Activated CD4-positive, alpha-beta memory T cell treated with anti-CD3 and anti-CD28 coated beads for 36 hours (primary cell): ENCODE results near the gene CABLES2. TPM values are rescaled to one million over a fixed set of nuclear protein-coding genes. Genes with fewer than 3 reads are reported as not detected.

Experiments
- CTCF ChIA-PET: fragments of 350-600 bp; sonication (Branson Sonifier 250); formaldehyde crosslinking; loops from one replicate; lab custom pipeline; 2021; ENCODE audit warnings: antibody characterized with exemption, inconsistent platforms; lab: Charles Lee
- POLR2A ChIA-PET: fragments of 350-600 bp; sonication (Branson Sonifier 250); formaldehyde crosslinking; loops from one replicate; lab custom pipeline; 2021; ENCODE audit warnings: antibody characterized with exemption; lab: Charles Lee
- DNase-seq: peaks from one replicate; pipeline ENCODE4 v3.0.0-alpha.2; 2020
- H3K27ac Mint-ChIP-seq: one replicate; pipeline ENCODE4 v1.8.0; 2021; ENCODE audit warnings: mixed read lengths
- H3K27me3 Mint-ChIP-seq: one replicate; pipeline ENCODE4 v1.8.0; 2021; ENCODE audit warnings: mixed read lengths
- H3K36me3 Mint-ChIP-seq: one replicate; pipeline ENCODE4 v1.8.0; 2021; ENCODE audit warnings: mixed read lengths
- H3K4me1 Mint-ChIP-seq: one replicate; pipeline ENCODE4 v1.8.0; 2021; ENCODE audit warnings: low read depth, mixed read lengths
- H3K4me3 Mint-ChIP-seq: one replicate; pipeline ENCODE4 v1.8.0; 2021; ENCODE audit warnings: mild to moderate bottlenecking, mixed read lengths
- H3K9me3 Mint-ChIP-seq: one replicate; pipeline ENCODE4 v1.8.0; 2021; ENCODE audit warnings: mixed read lengths
- intact Hi-C: fragments of 100-400 bp; cut with micrococcal nuclease; formaldehyde crosslinking; loops from one replicate; pipeline ENCODE4 v1.15.1; 2023
- total RNA-seq, 2 experiments: library from RNA; stranded (reverse); gene quantifications; one replicate each; pipeline ENCODE4 v1.2.3, GENCODE V29; 2021

Gene CABLES2
- total RNA-seq, 2 experiments from 2014 or later = 7.8 to 8.2 TPM

DNA sequence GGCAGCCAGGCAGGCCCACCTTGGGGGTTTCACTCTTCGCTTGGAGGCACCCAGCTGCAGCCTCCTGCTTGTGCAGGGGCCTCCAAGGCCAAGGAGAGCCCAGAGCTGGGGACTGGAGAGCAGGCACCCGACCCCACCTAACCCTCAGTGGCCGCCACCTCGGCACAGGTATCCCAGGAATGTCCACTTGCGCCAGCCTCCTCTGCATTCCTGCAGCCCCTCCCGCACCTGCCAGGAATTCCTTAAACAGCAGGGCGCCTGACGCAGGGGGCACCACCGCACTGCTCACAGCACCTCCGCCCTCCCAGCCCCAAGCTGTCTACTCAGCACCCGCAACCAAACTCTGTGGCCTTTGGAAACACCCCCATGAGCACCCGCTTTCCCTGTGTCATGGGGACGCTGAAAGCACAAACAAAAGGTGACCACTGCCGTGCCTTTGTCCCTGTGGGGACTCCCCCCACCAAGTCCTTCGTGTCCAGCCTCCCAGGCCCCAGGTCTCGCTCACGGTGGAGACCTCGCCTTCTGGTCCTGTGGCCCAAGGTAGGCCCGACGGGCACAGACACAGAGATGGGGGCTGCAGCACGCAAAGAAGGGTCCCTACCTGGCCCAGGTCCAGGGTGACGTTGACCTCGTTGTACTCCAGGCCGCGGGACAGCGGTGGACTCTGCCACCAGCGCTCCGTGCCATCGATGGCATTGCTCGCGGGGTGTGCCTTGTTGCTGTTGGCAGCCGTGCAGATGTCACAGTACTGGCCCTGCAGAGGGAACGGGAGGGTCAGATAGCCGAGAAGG lies 45.1 kb downstream of the CABLES2 start:
- H3K27ac Mint-ChIP-seq = no peak overlapping the region
- CTCF ChIA-PET = no interaction called here
- POLR2A ChIA-PET = no interaction called here
- H3K27me3 Mint-ChIP-seq = peaks cover 20% of the 10 kb centered on the region
- no peaks in the 10 kb centered on the region for H3K36me3 Mint-ChIP-seq
- DNase-seq = no peak
- H3K4me1 Mint-ChIP-seq = no peaks in the 10 kb centered on the region
- intact Hi-C loops = no loop called here
- H3K4me3 Mint-ChIP-seq = no peak overlapping the region
- no peaks in the 10 kb centered on the region for H3K9me3 Mint-ChIP-seq

DNA sequence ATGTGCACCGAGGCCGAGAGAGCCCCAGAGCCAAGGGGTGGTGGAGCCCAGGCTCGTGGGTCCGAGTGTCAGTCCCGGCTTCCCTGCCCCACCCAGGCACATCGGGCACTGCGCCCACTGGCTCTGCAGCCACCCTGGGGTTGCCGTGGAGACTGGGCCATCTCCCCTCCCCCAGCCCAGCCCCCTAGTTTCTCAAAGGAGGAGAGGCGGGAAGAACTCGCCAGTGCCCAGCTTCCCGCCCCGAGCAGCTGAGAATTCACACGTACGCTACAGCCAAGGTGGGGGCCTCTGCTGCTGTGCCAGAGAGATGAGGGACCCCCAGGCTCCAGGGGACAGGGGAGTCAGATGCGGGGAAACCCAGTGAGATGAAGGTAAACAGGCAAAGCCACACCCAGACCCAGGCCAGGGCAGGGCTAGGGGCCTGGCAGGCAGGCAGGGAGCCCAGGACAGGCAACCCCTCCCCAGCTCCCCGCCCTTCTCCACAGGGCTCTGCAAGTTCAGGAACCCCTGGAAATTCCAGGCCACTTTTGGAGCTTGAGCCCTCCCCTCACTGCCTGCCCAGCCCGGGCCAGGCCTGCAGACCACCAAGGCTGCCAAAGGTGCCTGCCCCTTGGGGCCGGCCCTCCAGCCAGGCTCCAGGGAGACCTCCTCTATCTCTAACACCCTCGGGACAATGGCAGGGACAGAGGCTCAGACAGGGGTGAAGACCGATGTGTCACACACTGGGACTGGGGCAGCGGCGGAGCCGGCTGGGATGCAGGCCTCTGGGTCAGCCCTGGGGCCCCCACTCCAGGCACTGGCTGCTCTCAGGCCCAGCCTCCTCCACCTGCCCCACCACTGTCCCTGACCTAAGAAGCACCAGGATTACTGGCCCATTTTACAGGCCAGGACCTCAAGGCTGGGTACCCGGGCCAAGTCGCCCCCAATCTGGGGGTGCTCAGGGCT lies 46.0 kb downstream of the CABLES2 start:
- Mint-ChIP-seq H3K9me3 (no peaks in the 10 kb centered on the region), H3K4me1 (no peaks in the 10 kb centered on the region), H3K27ac (no peak overlapping the region), H3K36me3 (no peaks in the 10 kb centered on the region), H3K27me3 (peaks cover 22% of the 10 kb centered on the region), H3K4me3 (no peak overlapping the region)
- no peak for DNase-seq
- ChIA-PET POLR2A (no interaction called here), CTCF (no interaction called here)
- intact Hi-C loops = no loop called here

GRCh38 chr20:62359491-62360121 lies 47.5 kb downstream of the CABLES2 start:
- no peaks in the 10 kb centered on the region for H3K9me3 Mint-ChIP-seq
- intact Hi-C loops = no loop called here
- ChIA-PET CTCF (no interaction called here), POLR2A (no interaction called here)
- H3K36me3 Mint-ChIP-seq = no peaks in the 10 kb centered on the region
- H3K4me1 Mint-ChIP-seq = no peaks in the 10 kb centered on the region
- H3K27me3 Mint-ChIP-seq = peaks cover 11% of the 10 kb centered on the region
- DNase-seq = no peak
- H3K27ac Mint-ChIP-seq = no peak overlapping the region
- H3K4me3 Mint-ChIP-seq = no peak overlapping the region

DNA sequence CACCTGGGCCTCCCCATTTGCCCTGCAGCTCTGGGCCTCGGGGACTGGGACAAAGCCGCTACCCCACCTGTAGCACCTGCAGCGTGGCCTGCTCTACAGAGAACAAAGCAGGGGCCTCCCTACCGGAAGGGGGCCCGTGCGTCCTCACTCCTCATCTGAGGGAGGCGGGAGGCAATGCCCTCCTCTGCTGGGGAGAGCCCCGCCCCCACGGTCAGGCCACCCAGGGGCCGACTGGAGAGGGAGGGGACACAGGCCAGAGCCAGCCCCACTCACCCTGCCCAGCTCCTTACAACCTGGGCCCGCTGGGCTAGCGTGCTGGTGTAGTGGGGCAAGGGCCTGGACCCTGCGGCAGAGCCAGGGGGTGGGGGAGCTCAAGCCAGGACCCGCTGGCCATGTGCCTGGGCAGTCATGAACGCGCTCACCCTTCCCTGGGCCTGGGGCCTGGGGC lies 48.0 kb downstream of the CABLES2 start:
- no peaks in the 10 kb centered on the region for H3K4me1 Mint-ChIP-seq
- intact Hi-C loops = no loop called here
- H3K4me3 Mint-ChIP-seq = no peak overlapping the region
- no peak overlapping the region for H3K27ac Mint-ChIP-seq
- POLR2A ChIA-PET = no interaction called here
- H3K36me3 Mint-ChIP-seq = no peaks in the 10 kb centered on the region
- CTCF ChIA-PET = no interaction called here
- H3K9me3 Mint-ChIP-seq = no peaks in the 10 kb centered on the region
- H3K27me3 Mint-ChIP-seq = peaks cover 9% of the 10 kb centered on the region
- DNase-seq = no peak

GRCh38 chr20:62358171-62359042 lies 48.7 kb downstream of the CABLES2 start:
- intact Hi-C loops = no loop called here
- no peak overlapping the region for H3K4me3 Mint-ChIP-seq
- no peak for DNase-seq
- no peaks in the 10 kb centered on the region for H3K9me3 Mint-ChIP-seq
- POLR2A ChIA-PET = no interaction called here
- no peaks in the 10 kb centered on the region for H3K36me3 Mint-ChIP-seq
- no peak overlapping the region for H3K27ac Mint-ChIP-seq
- CTCF ChIA-PET = no interaction called here
- H3K27me3 Mint-ChIP-seq = peaks cover 7% of the 10 kb centered on the region
- H3K4me1 Mint-ChIP-seq = no peaks in the 10 kb centered on the region

DNA sequence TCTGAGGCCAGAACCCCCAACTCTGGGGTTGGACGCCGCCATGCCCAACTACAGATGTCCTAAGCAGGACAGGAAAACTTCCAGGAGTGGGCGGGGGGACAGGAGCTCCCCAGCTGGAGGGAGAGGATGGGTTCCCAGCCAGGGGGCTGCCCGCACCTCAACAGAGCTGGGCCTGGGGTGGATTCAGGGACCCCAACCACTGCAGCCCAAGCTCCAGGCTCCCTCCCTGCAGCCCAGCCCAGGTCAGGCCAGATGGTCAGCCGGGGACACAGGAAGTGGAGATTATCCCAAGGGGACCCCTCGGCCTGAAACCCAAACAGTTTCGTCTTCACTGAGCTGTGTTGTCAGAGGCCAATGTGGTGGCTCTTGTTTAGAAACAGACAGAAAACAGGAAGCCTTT lies 49.4 kb downstream of the CABLES2 start:
- H3K9me3 Mint-ChIP-seq = no peaks in the 10 kb centered on the region
- peaks cover 6% of the 10 kb centered on the region for H3K27me3 Mint-ChIP-seq
- H3K36me3 Mint-ChIP-seq = no peaks in the 10 kb centered on the region
- DNase-seq = no peak
- intact Hi-C loops = no loop called here
- H3K4me1 Mint-ChIP-seq = no peaks in the 10 kb centered on the region
- ChIA-PET POLR2A (no interaction called here), CTCF (no interaction called here)
- no peak overlapping the region for H3K4me3 Mint-ChIP-seq
- no peak overlapping the region for H3K27ac Mint-ChIP-seq

DNA sequence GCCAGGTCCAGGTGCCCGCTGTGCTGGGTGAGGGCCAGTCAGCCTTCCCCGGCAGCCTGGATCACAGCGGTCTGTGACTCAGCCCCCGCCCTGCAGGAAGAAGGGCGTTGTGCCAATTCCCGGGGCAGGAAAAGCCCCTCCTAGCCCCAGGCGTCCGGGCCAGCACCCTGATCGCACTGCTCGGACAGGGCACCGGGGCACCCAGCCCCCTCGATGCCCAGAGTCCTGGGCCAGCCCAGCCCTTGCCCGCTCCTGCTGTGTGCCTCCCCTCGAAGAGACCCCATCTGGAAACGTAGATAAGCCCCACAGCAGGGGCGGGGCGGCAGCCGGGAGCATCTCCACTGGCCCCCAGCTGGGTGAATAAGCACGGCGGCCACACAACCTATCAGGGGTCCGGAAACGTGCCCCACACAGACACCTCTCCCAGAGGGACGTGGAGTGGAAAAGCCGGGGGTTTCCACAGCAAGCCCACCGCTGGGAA lies 49.9 kb downstream of the CABLES2 start:
- H3K36me3 Mint-ChIP-seq = no peaks in the 10 kb centered on the region
- H3K27me3 Mint-ChIP-seq = peaks cover 3% of the 10 kb centered on the region
- H3K9me3 Mint-ChIP-seq = no peaks in the 10 kb centered on the region
- no peak for DNase-seq
- no peaks in the 10 kb centered on the region for H3K4me1 Mint-ChIP-seq
- ChIA-PET POLR2A (no interaction called here), CTCF (no interaction called here)
- no peak overlapping the region for H3K27ac Mint-ChIP-seq
- no peak overlapping the region for H3K4me3 Mint-ChIP-seq
- intact Hi-C loops = no loop called here

GRCh38 chr20:62356589-62357186 lies 50.4 kb downstream of the CABLES2 start:
- Mint-ChIP-seq H3K27ac (no peak overlapping the region), H3K36me3 (no peaks in the 10 kb centered on the region), H3K27me3 (peaks cover 3% of the 10 kb centered on the region), H3K4me1 (no peaks in the 10 kb centered on the region), H3K9me3 (no peaks in the 10 kb centered on the region), H3K4me3 (no peak overlapping the region)
- intact Hi-C loops = no loop called here
- CTCF ChIA-PET = no interaction called here
- POLR2A ChIA-PET = no interaction called here
- DNase-seq = no peak

DNA sequence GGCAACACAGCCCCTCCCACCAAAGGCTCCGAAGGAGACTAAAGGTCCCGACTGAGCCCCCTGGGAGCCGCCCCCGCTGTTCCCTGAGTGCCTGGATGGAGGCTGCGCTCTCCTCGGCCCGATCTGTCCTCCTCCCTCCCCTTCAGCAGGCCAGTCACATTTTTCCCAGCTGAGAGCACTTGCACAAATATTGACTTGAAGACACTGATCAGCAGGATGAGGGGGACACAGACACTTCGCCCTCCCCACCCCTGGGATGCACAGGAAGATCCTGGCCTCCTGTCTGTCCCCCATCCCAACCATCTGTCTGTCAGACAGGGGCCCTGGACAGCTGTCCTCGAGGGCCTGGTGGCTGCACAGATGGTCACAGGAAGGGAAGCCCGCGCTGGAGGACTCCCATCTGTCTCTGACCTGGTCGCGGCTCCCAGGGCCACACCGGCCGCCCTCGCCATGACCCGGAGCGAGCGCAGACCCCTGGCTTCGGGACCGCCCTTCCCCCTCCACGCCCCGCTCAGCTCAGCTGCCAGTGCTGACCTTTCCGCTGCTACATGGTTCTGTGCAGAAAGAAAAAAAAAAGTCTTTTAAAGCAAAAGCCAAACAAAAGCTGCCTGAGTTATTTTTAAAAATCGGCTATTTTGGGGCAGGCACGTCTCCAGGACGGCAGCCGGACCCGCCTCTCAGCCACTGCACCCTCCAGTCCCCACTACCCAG lies 51.1 kb downstream of the CABLES2 start:
- POLR2A ChIA-PET = no interaction called here
- Mint-ChIP-seq H3K4me3 (no peak overlapping the region), H3K36me3 (no peaks in the 10 kb centered on the region), H3K27me3 (peaks cover 3% of the 10 kb centered on the region), H3K27ac (no peak overlapping the region), H3K9me3 (no peaks in the 10 kb centered on the region), H3K4me1 (no peaks in the 10 kb centered on the region)
- DNase-seq = no peak
- CTCF ChIA-PET = no interaction called here
- intact Hi-C loops = no loop called here

DNA sequence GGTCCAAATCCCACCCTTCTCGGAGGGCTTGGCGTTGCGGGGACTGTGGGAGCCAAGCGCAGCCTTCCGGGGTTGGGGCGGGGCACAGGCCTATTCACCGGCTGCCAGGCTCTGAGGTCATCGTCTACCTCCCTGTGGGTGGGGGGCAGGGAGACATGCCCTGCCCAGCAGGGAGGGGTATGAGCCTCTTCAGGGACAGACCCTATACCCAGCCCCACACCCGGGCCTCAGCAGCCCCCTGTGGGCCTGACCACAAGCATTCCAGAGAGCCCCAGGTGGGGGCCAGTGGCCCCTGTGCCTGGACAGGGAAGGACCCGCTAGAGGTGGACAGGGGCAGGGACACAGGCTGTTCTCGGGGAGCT lies 51.6 kb downstream of the CABLES2 start:
- no peaks in the 10 kb centered on the region for H3K9me3 Mint-ChIP-seq
- H3K27ac Mint-ChIP-seq = no peak overlapping the region
- no peak for DNase-seq
- POLR2A ChIA-PET = no interaction called here
- no peaks in the 10 kb centered on the region for H3K4me1 Mint-ChIP-seq
- H3K27me3 Mint-ChIP-seq = peaks cover 3% of the 10 kb centered on the region
- no peak overlapping the region for H3K4me3 Mint-ChIP-seq
- no peaks in the 10 kb centered on the region for H3K36me3 Mint-ChIP-seq
- intact Hi-C loops = no loop called here
- CTCF ChIA-PET = no interaction called here

DNA sequence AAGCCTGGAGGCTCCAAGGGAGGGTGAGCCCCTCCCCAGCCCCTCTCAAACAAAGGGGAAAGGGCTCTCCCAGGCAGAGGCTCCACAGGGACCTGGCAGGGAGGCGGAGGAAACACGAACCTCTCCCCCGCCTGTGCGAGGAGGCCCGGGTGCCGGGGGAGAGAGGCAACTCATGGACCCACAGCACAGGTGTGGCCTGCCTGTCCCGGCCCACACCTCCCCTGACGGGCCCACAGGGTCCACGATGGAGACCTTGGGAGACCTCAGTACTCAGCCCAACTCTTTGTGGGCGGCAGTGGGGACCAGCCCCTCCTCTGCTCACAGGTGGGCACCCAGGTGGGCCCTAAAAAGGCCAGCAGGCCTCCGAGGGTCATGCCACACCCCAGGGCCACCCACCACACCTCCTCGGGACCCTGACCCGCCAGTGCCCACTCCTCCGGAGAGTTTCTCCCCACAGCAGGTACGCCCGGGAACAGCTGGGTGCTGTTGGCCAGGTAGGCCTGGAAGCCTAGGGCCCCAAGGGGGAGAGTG lies 52.2 kb downstream of the CABLES2 start:
- intact Hi-C loops = no loop called here
- DNase-seq = no peak
- no peak overlapping the region for H3K4me3 Mint-ChIP-seq
- peaks cover 3% of the 10 kb centered on the region for H3K27me3 Mint-ChIP-seq
- ChIA-PET POLR2A (no interaction called here), CTCF (no interaction called here)
- H3K36me3 Mint-ChIP-seq = no peaks in the 10 kb centered on the region
- no peaks in the 10 kb centered on the region for H3K4me1 Mint-ChIP-seq
- no peak overlapping the region for H3K27ac Mint-ChIP-seq
- no peaks in the 10 kb centered on the region for H3K9me3 Mint-ChIP-seq
